GM20000 (cell line): ENCODE measurements around the gene OR10A6.

Experiments
- DNase-seq: peaks from one replicate; pipeline ENCODE4 v3.0.0; 2012; ENCODE audit warnings: low spot score
- CTCF ChIP-seq: IDR thresholded peaks from 2 replicates; pipeline ENCODE4 v1.5.1; 2012; ENCODE audit warnings: mild to moderate bottlenecking, control low read depth; ENCODE audit errors: extremely low read depth, missing control alignments

The OR10A6 gene

GRCh38 chr11:7903940-7904339, 27.1 kb downstream of the OR10A6 start:
- no peak for TF ChIP-seq CTCF
- no peak for DNase-seq

- TF ChIP-seq CTCF, result no peak
- DNase-seq, result no peak
Observed at GRCh38 chr11:7901319-7901854, 29.7 kb downstream of the OR10A6 start.

GRCh38 chr11:7900686-7901085, 30.4 kb downstream of the OR10A6 start:
- no peak for TF ChIP-seq CTCF
- no peak for DNase-seq

GRCh38 chr11:7899418-7899817, 31.6 kb downstream of the OR10A6 start:
- DNase-seq, result no peak
- TF ChIP-seq CTCF, result no peak

- no peak for DNase-seq
- TF ChIP-seq CTCF, result no peak
Observed at GRCh38 chr11:7898666-7899283, 32.3 kb downstream of the OR10A6 start.

GRCh38 chr11:7896009-7896785, 34.9 kb downstream of the OR10A6 start:
- DNase-seq, result no peak
- no peak for TF ChIP-seq CTCF

GRCh38 chr11:7894251-7894650, 36.8 kb downstream of the OR10A6 start:
- no peak for TF ChIP-seq CTCF
- no peak for DNase-seq
